IMR-90 (cell line): ENCODE measurements around the gene TJP1. TPM values are rescaled to one million over a fixed set of nuclear protein-coding genes. Genes with fewer than 3 reads are reported as not detected.

Experiments used
- ATAC-seq: fragments of 200-7000 bp; cut with Tn5 transposase; 2 replicates; pipeline ENCODE4 v1.9.1; 2020; ENCODE audit warnings: low read depth, mild to moderate bottlenecking, moderate library complexity
- BruUV-seq: library from RNA; stranded (reverse); fragments of 400-500 nt; replicated peaks from 2 replicates; lab custom pipeline; 2021; lab: Mats Ljungman, UMichigan
- CTCF ChIA-PET: fragments of 300-600 bp; formaldehyde crosslinking; extraction: SDS; loops from one replicate; lab custom pipeline; 2021; ENCODE audit warnings: antibody characterized with exemption; lab: Yijun Ruan, JAX
- POLR2A ChIA-PET: fragments of 300-600 bp; sonication (Branson Sonifier 250); formaldehyde crosslinking; loops from one replicate; lab custom pipeline; 2022; ENCODE audit warnings: antibody characterized with exemption; ENCODE audit not compliant: unreplicated experiment; lab: Charles Lee
- DNase-seq: peaks from one replicate; pipeline ENCODE4 v3.0.0; 2013
- H2AFZ ChIP-seq: replicated peaks from 2 replicates; pipeline ENCODE3; 2013; ENCODE audit warnings: low read length, mild to moderate bottlenecking; ENCODE audit not compliant: poor library complexity
- H2AK5ac ChIP-seq: 2 replicates; pipeline ENCODE4 v1.6.1; 2013; ENCODE audit warnings: low read depth, low read length, inconsistent platforms
- H2AK9ac ChIP-seq: replicated peaks from 2 replicates; pipeline ENCODE3; 2013; ENCODE audit warnings: mild to moderate bottlenecking, low read depth, low read length, moderate library complexity; ENCODE audit not compliant: poor library complexity
- H2BK120ac ChIP-seq: 2 replicates; pipeline ENCODE4 v1.6.1; 2013; ENCODE audit warnings: low read depth, low read length, inconsistent platforms
- H2BK15ac ChIP-seq: 3 replicates; pipeline ENCODE4 v1.6.1; 2013; ENCODE audit warnings: low read depth, low read length, inconsistent platforms
- H2BK20ac ChIP-seq: 2 replicates; pipeline ENCODE4 v1.6.1; 2013; ENCODE audit warnings: low read depth, mild to moderate bottlenecking, inconsistent platforms, low read length, moderate library complexity
- H2BK5ac ChIP-seq: 2 replicates; pipeline ENCODE4 v1.6.1; 2013; ENCODE audit warnings: mild to moderate bottlenecking, low read depth, low read length, inconsistent platforms; ENCODE audit not compliant: poor library complexity, severe bottlenecking
- H3K14ac ChIP-seq: replicated peaks from 2 replicates; pipeline ENCODE4 v1.6.1; 2013; ENCODE audit warnings: low read depth, low read length, inconsistent platforms
- H3K18ac ChIP-seq: 2 replicates; pipeline ENCODE4 v1.6.1; 2013; ENCODE audit warnings: low read depth, low read length, control low read depth
- H3K23ac ChIP-seq: 2 replicates; pipeline ENCODE4 v1.6.1; 2013; ENCODE audit warnings: low read depth, low read length, inconsistent platforms
- H3K27ac ChIP-seq: 2 replicates; pipeline ENCODE4 v1.5.1; 2013; ENCODE audit warnings: mild to moderate bottlenecking, control low read depth, low read length; ENCODE audit not compliant: insufficient read depth
- H3K27me3 ChIP-seq: 2 replicates; pipeline ENCODE4 v1.6.1; 2013; ENCODE audit warnings: low read length; ENCODE audit not compliant: control insufficient read depth, insufficient read depth
- H3K36me3 ChIP-seq: 2 replicates; pipeline ENCODE4 v1.6.1; 2013; ENCODE audit warnings: low read length, mixed read lengths; ENCODE audit not compliant: control insufficient read depth, insufficient read depth
- H3K4ac ChIP-seq: 2 replicates; pipeline ENCODE4 v1.6.1; 2013; ENCODE audit warnings: low read depth, low read length, inconsistent platforms
- H3K4me1 ChIP-seq: 2 replicates; pipeline ENCODE4 v1.6.1; 2013; ENCODE audit warnings: low read length, mixed read lengths; ENCODE audit not compliant: control insufficient read depth, insufficient read depth
- H3K4me2 ChIP-seq: 2 replicates; pipeline ENCODE4 v1.6.1; 2013; ENCODE audit warnings: low read depth, mild to moderate bottlenecking, control low read depth, low read length, moderate library complexity
- H3K4me3 ChIP-seq: 2 replicates; pipeline ENCODE4 v1.5.1; 2013; ENCODE audit warnings: low read depth, mild to moderate bottlenecking, control low read depth, low read length, moderate library complexity; ENCODE audit not compliant: insufficient read depth
- H3K56ac ChIP-seq: 2 replicates; pipeline ENCODE4 v1.6.1; 2013; ENCODE audit warnings: low read length, inconsistent platforms; ENCODE audit not compliant: insufficient read depth; ENCODE audit errors: extremely low read depth
- H3K79me1 ChIP-seq, 2 experiments: 2 replicates each; pipeline ENCODE4 v1.6.1; 2013; ENCODE audit warnings: low read length in 2 of 2, inconsistent platforms in 1 of 2, low read depth in 1 of 2
- H3K9ac ChIP-seq: 2 replicates; pipeline ENCODE4 v1.6.1; 2013; ENCODE audit warnings: low read depth, low read length, control low read depth
- H3K9me1 ChIP-seq: 2 replicates; pipeline ENCODE4 v1.6.1; 2013; ENCODE audit warnings: low read length, inconsistent platforms; ENCODE audit not compliant: insufficient read depth
- H3K9me3 ChIP-seq: 2 replicates; pipeline ENCODE4 v1.6.1; 2013; ENCODE audit warnings: low read length; ENCODE audit not compliant: control insufficient read depth, insufficient read depth
- H4K20me1 ChIP-seq: 2 replicates; pipeline ENCODE4 v1.6.1; 2013; ENCODE audit warnings: low read length, inconsistent platforms; ENCODE audit not compliant: insufficient read depth
- H4K5ac ChIP-seq: 2 replicates; pipeline ENCODE4 v1.6.1; 2013; ENCODE audit warnings: mild to moderate bottlenecking, low read depth, low read length, control low read depth
- H4K8ac ChIP-seq, 2 experiments: 2 replicates each; pipeline ENCODE4 v1.6.1; 2013; ENCODE audit warnings: low read depth in 2 of 2, low read length in 2 of 2, control low read depth in 1 of 2, inconsistent platforms in 1 of 2
- H4K91ac ChIP-seq: 2 replicates; pipeline ENCODE4 v1.6.1; 2013; ENCODE audit warnings: low read depth, low read length, inconsistent platforms; ENCODE audit not compliant: insufficient read depth
- BHLHE40 ChIP-seq: fragments of 150-350 bp; IDR thresholded peaks from 2 replicates; pipeline ENCODE4 v1.6.1; 2016; ENCODE audit warnings: mild to moderate bottlenecking, low read depth, low read length
- FOS ChIP-seq: fragments of 150-350 bp; IDR thresholded peaks from 2 replicates; pipeline ENCODE4 v1.6.1; 2016; ENCODE audit warnings: low read depth, low read length
- MAFK ChIP-seq: IDR thresholded peaks from 2 replicates; pipeline ENCODE4 v1.6.1; 2012; ENCODE audit warnings: low read depth, low read length, improper control_type of control experiment
- POLR2A ChIP-seq: IDR thresholded peaks from 2 replicates; pipeline ENCODE4 v1.6.1; 2012; ENCODE audit warnings: mild to moderate bottlenecking, low read depth, low read length
- RAD21 ChIP-seq: IDR thresholded peaks from 2 replicates; pipeline ENCODE4 v1.6.1; 2012; ENCODE audit warnings: low read length, improper control_type of control experiment
- USF2 ChIP-seq: fragments of 150-350 bp; IDR thresholded peaks from 2 replicates; pipeline ENCODE4 v1.6.1; 2017; ENCODE audit warnings: mild to moderate bottlenecking, antibody characterized with exemption, low read length, low read depth
- WGBS, 2 experiments: methylation state at CpG; one replicate each; pipeline versions ENCODE4 v1.1.5 to v1.1.7; 2013; ENCODE audit warnings: missing lambda C conversion rate in 2 of 2; ENCODE audit not compliant: insufficient read length in 1 of 2; ENCODE audit errors: extremely low coverage in 2 of 2; 5-methylcytosine and 5-hydroxymethylcytosine counted together
- dilution Hi-C: fragments of 300-500 bp; cut with HindIII; formaldehyde crosslinking; loops from one replicate; pipeline ENCODE4 v1.14.3; 2018; ENCODE audit warnings: low sequenced_read_pairs; ENCODE audit not compliant: unreplicated experiment
- in situ Hi-C: fragments of 300-500 bp; cut with MboI; formaldehyde crosslinking; loops from 3 replicates; pipeline ENCODE4 v1.14.3; 2019; ENCODE audit warnings: low sequenced_read_pairs, inconsistent platforms, mixed read lengths
- intact Hi-C: fragments of 100-400 bp; cut with micrococcal nuclease; formaldehyde crosslinking; loops from 2 replicates; pipeline ENCODE4 v1.10.0; 2022
- polyA plus RNA-seq, 3 experiments: library from polyadenylated mRNA; depleted of rRNA; stranded (reverse); fragments of >200 nt; gene quantifications; 2 replicates each; pipeline ENCODE4 v1.2.3, GENCODE V29; 2012; ENCODE audit warnings: low replicate concordance in 1 of 3
- total RNA-seq: library from RNA; depleted of rRNA; stranded (reverse); fragments of >200 nt; gene quantifications from 2 replicates; pipeline ENCODE4 v1.2.3, GENCODE V29; 2012

The TJP1 gene
- total and polyA plus RNA-seq, 2 of the 4 experiments (the other 2 are of a cell fraction): 42.2 to 43.4 TPM

GRCh38 chr15:29682361-29682760 lies 139.9 kb downstream of the TJP1 start:
- in situ Hi-C loops: no loop called here
- H2AK9ac ChIP-seq: no peak overlapping the region
- ChIA-PET CTCF (no interaction called here), POLR2A (no interaction called here)
- H3K36me3 ChIP-seq: no peaks in the 10 kb centered on the region
- no peak overlapping the region for H2AFZ ChIP-seq
- no CpG with 5 or more reads among the region's 4 CpGs for whole genome bisulfite sequencing, 2 experiments
- H3K79me1 ChIP-seq: no peaks in the 10 kb centered on the region
- no peak overlapping the region for H2BK20ac ChIP-seq
- H3K14ac ChIP-seq: no peak overlapping the region
- H2BK15ac ChIP-seq: no peak overlapping the region
- H4K20me1 ChIP-seq: no peaks in the 10 kb centered on the region
- no TSS peak for BruUV-seq
- DNase-seq (no peak), ATAC-seq (no peak)
- H3K4me3 ChIP-seq: no peak overlapping the region
- no peak overlapping the region for H3K56ac ChIP-seq
- H3K27me3 ChIP-seq: no peaks in the 10 kb centered on the region
- H2BK120ac ChIP-seq: no peak overlapping the region
- H4K5ac ChIP-seq: no peak overlapping the region
- H3K18ac ChIP-seq: no peak overlapping the region
- no peak overlapping the region for H3K27ac ChIP-seq
- no peak overlapping the region for H2AK5ac ChIP-seq
- TF ChIP-seq USF2: no peak
- TF ChIP-seq FOS: no peak
- TF ChIP-seq POLR2A: no peak
- TF ChIP-seq RAD21: no peak
- TF ChIP-seq MAFK: no peak
- TF ChIP-seq BHLHE40: no peak
- intact Hi-C loops: no loop called here
- dilution Hi-C loops: no loop called here
- no peak overlapping the region for H2BK5ac ChIP-seq
- H3K9ac ChIP-seq: no peak overlapping the region
- H3K9me1 ChIP-seq: peaks cover 4% of the 10 kb centered on the region; the same call in 1 of the 2 replicates
- no peak overlapping the region for H4K91ac ChIP-seq
- H3K4ac ChIP-seq: no peak overlapping the region
- no peak overlapping the region for H3K23ac ChIP-seq
- no peak overlapping the region for H4K8ac ChIP-seq
- no peaks in the 10 kb centered on the region for H3K9me3 ChIP-seq
- H3K4me2 ChIP-seq: no peak overlapping the region
- 0 out of 2 replicates have a peak, but pooled peaks cover 3% of the 10 kb centered on the region for H3K4me1 ChIP-seq
